K562 (cell line): Measurements from ENCODE around the gene SNCA. TPM values are rescaled to one million over a fixed set of nuclear protein-coding genes. Genes with fewer than 3 reads are reported as not detected.

Experiments used
- ATAC-seq: fragments of 200-7000 bp; cut with Tn5 transposase; 3 replicates; pipeline ENCODE4 v1.9.1; 2020; ENCODE audit warnings: moderate library complexity
- BruUV-seq: library from RNA; stranded (reverse); fragments of 400-500 nt; replicated peaks from 2 replicates; lab custom pipeline; 2021; lab: Mats Ljungman, UMichigan
- CTCF ChIA-PET: fragments of 300-600 bp; formaldehyde crosslinking; extraction: SDS; loops from one replicate; lab custom pipeline; 2021; ENCODE audit warnings: low intra/inter-chr PET ratio; lab: Yijun Ruan, JAX
- POLR2A ChIA-PET: fragments of 300-600, 350-650 bp; sonication (Branson Sonifier 250); formaldehyde crosslinking; extraction: SDS; loops from one replicate; lab custom pipeline; 2021; ENCODE audit warnings: antibody characterized with exemption, inconsistent platforms; lab: Yijun Ruan, JAX
- DNase-seq, 4 experiments: peaks; one replicate each; pipeline versions ENCODE4 v3.0.0 to v3.0.0-alpha.2; 2011 to 2018; ENCODE audit warnings: low spot score in 3 of 4, mixed read lengths in 3 of 4; ENCODE audit errors: extremely low read depth in 1 of 4
- FAIRE-seq: peaks from 2 replicates; lab custom pipeline; 2011; peaks lifted over from hg19 to GRCh38; lab: Jason Lieb, UNC
- H2AFZ ChIP-seq: 2 replicates; pipeline ENCODE4 v1.6.0; 2011; ENCODE audit warnings: low read depth, low read length, control low read depth, inconsistent platforms
- H3K27ac ChIP-seq: fragments of 200-600 bp; 3 replicates; pipeline ENCODE4 v1.8.0; 2011; ENCODE audit warnings: low read depth, mild to moderate bottlenecking, control low read depth, inconsistent platforms, low read length, moderate library complexity, mixed read lengths; ENCODE audit errors: extremely low read depth
- H3K27me3 ChIP-seq, 2 experiments: fragments of 300-600 bp in 1 of 2; 2 replicates in 1 of 2; 3 replicates in 1 of 2; pipeline versions ENCODE4 v1.6.0 to v1.8.0; 2011; ENCODE audit warnings: inconsistent platforms in 2 of 2, low read length in 2 of 2, mild to moderate bottlenecking in 1 of 2, mixed read lengths in 1 of 2, moderate library complexity in 1 of 2; ENCODE audit not compliant: control insufficient read depth in 2 of 2, insufficient read depth in 2 of 2
- H3K36me3 ChIP-seq: fragments of 300-600 bp; 3 replicates; pipeline ENCODE4 v1.8.0; 2011; ENCODE audit warnings: mild to moderate bottlenecking, low read length, inconsistent platforms; ENCODE audit not compliant: control insufficient read depth, insufficient read depth
- H3K4me1 ChIP-seq, 2 experiments: fragments of 200-600 bp in 1 of 2; replicated peaks in 1 of 2; 2 replicates in 1 of 2; 3 replicates in 1 of 2; pipeline versions ENCODE4 v1.5.1 to v1.8.0; 2011; ENCODE audit warnings: inconsistent platforms in 2 of 2, low read length in 2 of 2, mild to moderate bottlenecking in 1 of 2, mixed read lengths in 1 of 2, moderate library complexity in 1 of 2; ENCODE audit not compliant: control insufficient read depth in 2 of 2, insufficient read depth in 2 of 2
- H3K4me2 ChIP-seq: 2 replicates; pipeline ENCODE4 v1.6.1; 2011; ENCODE audit warnings: low read length, control low read depth, inconsistent platforms, mixed read lengths; ENCODE audit not compliant: insufficient read depth
- H3K4me3 ChIP-seq: fragments of 200-600 bp; sonication (generic), shearing (Covaris generic); 2 replicates; pipeline ENCODE4 v1.5.1; 2016; ENCODE audit warnings: control low read depth, inconsistent platforms
- H3K79me2 ChIP-seq: fragments of 200-600 bp; 3 replicates; pipeline ENCODE4 v1.8.0; 2011; ENCODE audit warnings: low read length, inconsistent platforms; ENCODE audit not compliant: control insufficient read depth, insufficient read depth
- H3K9ac ChIP-seq, 2 experiments: 2 replicates each; pipeline versions ENCODE4 v1.6.0 to v1.6.1; 2011; ENCODE audit warnings: low read depth in 2 of 2, low read length in 2 of 2, control low read depth in 1 of 2, inconsistent platforms in 1 of 2, mild to moderate bottlenecking in 1 of 2, mixed read lengths in 1 of 2; ENCODE audit not compliant: insufficient read depth in 1 of 2
- H3K9me1 ChIP-seq: one replicate; pipeline ENCODE4 v1.6.0; 2011; ENCODE audit warnings: inconsistent platforms, mild to moderate bottlenecking, low read length, moderate library complexity; ENCODE audit not compliant: control insufficient read depth, insufficient read depth
- H3K9me3 ChIP-seq: replicated peaks from 2 replicates; pipeline ENCODE4 v1.5.1; 2011; ENCODE audit warnings: low read depth, low read length, inconsistent platforms; ENCODE audit not compliant: control insufficient read depth, insufficient read depth
- H4K20me1 ChIP-seq: replicated peaks from 2 replicates; pipeline ENCODE4 v1.6.1; 2011; ENCODE audit warnings: low read length, inconsistent platforms, mixed read lengths; ENCODE audit not compliant: control insufficient read depth, insufficient read depth
- CEBPZ ChIP-seq: fragments of 150-350 bp; IDR thresholded peaks from 2 replicates; pipeline ENCODE4 v1.6.1; 2014; ENCODE audit warnings: low read depth, mild to moderate bottlenecking, low read length, borderline replicate concordance
- MCM3 ChIP-seq: fragments of 450-650 bp; IDR thresholded peaks from 2 replicates; pipeline ENCODE4 v1.6.1; 2016
- MXD1 ChIP-seq: fragments of 250-450 bp; sonication (Bioruptor Pico); IDR thresholded peaks from 2 replicates; pipeline ENCODE4 v1.8.0; 2021; ENCODE audit warnings: borderline replicate concordance, mild to moderate bottlenecking, moderate library complexity; ENCODE audit not compliant: poor library complexity, severe bottlenecking
- TSC22D4 ChIP-seq: fragments of 450-650 bp; IDR thresholded peaks from 2 replicates; pipeline ENCODE4 v1.6.1; 2016; ENCODE audit warnings: missing genetic modification characterization, missing biosample characterization, control low read depth
- ZMIZ1 ChIP-seq, 2 experiments: fragments of 150-350 bp in 1 of 2; IDR thresholded peaks; 2 replicates each; pipeline ENCODE4 v1.6.1; 2012 to 2016; ENCODE audit warnings: low read depth in 2 of 2, low read length in 2 of 2, mild to moderate bottlenecking in 1 of 2, moderate library complexity in 1 of 2
- ZNF395 ChIP-seq: fragments of 200-800 bp; sonication (Bioruptor generic); IDR thresholded peaks from 2 replicates; pipeline ENCODE4 v1.6.1; 2017; ENCODE audit warnings: missing genetic modification characterization, missing compliant biosample characterization
- WGBS: fragments of 100-300 bp; shearing (Covaris generic); methylation state at CpG from one replicate; pipeline ENCODE4 v1.1.6; 2016; ENCODE audit warnings: low coverage, mixed read lengths; ENCODE audit not compliant: insufficient coverage; ENCODE audit errors: missing lambda C conversion rate; 5-methylcytosine and 5-hydroxymethylcytosine counted together
- in situ Hi-C: fragments of 300-500 bp; cut with MboI; formaldehyde crosslinking; loops from 4 replicates; pipeline ENCODE4 v1.15.0; 2018; ENCODE audit warnings: inconsistent platforms, mixed read lengths
- intact Hi-C: fragments of 100-400 bp; cut with micrococcal nuclease; formaldehyde crosslinking; loops from 2 replicates; pipeline ENCODE4 v1.14.2; 2022
- polyA plus RNA-seq, 8 experiments: library from polyadenylated mRNA; depleted of rRNA in 4 of 8; stranded (reverse) in 5 of 8; unstranded in 3 of 8; fragments of >200 nt; fragmentation: Nextera tagmentation in 2 of 8; fragmentation: Illumina TruSeq in 1 of 8; extraction: Ambion mirVana in 2 of 8; extraction: Trizol in 1 of 8; gene quantifications; 2 replicates each; pipeline versions ENCODE4 v1.2.1 to v1.2.3, GENCODE V29; 2011 to 2014; ENCODE audit warnings: inconsistent platforms in 1 of 8, missing spikeins in 1 of 8
- total RNA-seq, 7 experiments: library from RNA; depleted of rRNA in 6 of 7; stranded (reverse); fragments of >200 nt in 6 of 7; fragmentation: Illumina TruSeq in 2 of 7; extraction: Trizol in 2 of 7; gene quantifications; 2 replicates each; pipeline versions ENCODE4 v1.2.1 to v1.2.3, GENCODE V29; 2011 to 2021; ENCODE audit warnings: low replicate concordance in 1 of 7
- TF ChIP-seq, protein P1 (sequence below), 2 experiments: fragments of 450-650 bp; IDR thresholded peaks; 2 replicates each; pipeline ENCODE4 v1.6.1; 2018; ENCODE audit warnings: mild to moderate bottlenecking in 2 of 2, low read depth in 1 of 2; ENCODE audit not compliant: partially characterized antibody in 2 of 2

Gene SNCA
- total and polyA plus RNA-seq, 9 of the 15 experiments (the other 6 are each of a cell fraction or from before 2014, with no cell fraction given), result 1.7 to 12.6 (median 3.6) TPM

DNA sequence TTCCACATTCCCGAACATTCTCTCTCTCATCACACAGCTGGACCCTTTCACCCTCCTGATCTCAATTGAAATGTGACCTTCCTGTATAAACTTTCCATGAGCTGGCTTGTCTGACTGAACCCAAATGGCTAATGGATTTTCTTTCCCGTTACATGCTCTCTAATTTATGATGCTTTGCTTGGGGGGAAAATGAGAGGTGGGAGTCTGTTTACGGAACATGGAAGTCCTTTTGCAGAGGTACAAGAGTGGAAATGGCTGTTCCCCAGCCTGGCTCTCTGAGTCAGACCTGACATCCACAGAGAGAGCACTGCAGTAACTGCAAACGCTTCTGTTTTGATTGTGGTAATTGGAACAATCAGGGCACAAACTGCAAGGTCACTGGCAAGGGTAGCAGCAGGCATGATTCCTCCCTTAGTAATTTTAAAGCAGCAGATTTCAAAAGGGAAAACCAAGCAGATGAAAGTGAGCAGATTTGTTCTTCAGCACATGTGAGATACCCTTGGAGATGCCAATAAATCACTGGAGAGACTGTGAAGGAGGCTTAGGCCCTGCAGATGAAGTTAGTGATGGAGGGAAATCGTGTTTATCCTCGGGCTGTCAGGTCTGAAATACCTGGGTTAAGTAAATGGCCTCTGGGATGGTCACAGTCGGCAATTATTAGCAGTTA lies 83.9 kb downstream of the SNCA start:
- in situ Hi-C loops (no loop called here), intact Hi-C loops (no loop called here)
- Histone ChIP-seq H3K79me2 (no peaks in the 10 kb centered on the region), H3K9me3 (no peaks in the 10 kb centered on the region), H3K36me3 (no peaks in the 10 kb centered on the region), H2AFZ (no peak overlapping the region), H3K4me1 (no peaks in the 10 kb centered on the region), H3K4me3 (no peak overlapping the region), H4K20me1 (no peaks in the 10 kb centered on the region), H3K27ac (no peak overlapping the region), H3K27me3 (no peaks in the 10 kb centered on the region), H3K9me1 (no peaks in the 10 kb centered on the region), H3K4me2 (no peak overlapping the region), H3K9ac (no peak overlapping the region)
- ATAC-seq, result no peak
- no TSS peak for BruUV-seq
- CTCF ChIA-PET, result no interaction called here
- POLR2A ChIA-PET, result no interaction called here
- WGBS, result 3% methylated on average over 7 of the region's 7 CpGs
- no peak for FAIRE-seq
- no peak for DNase-seq
- TF ChIP-seq ZMIZ1 (IDR thresholded peaks at IDR 0.05; ENCODE audit: low read depth in 2 of 2, low read length in 2 of 2) (no peak), MXD1 (CRISPR knock-in tag) (no peak), CEBPZ (no peak), MCM3 (no peak), TSC22D4 (tag) (no peak), ZNF395 (CRISPR knock-in tag) (no peak)
- TF ChIP-seq, protein P1, sequence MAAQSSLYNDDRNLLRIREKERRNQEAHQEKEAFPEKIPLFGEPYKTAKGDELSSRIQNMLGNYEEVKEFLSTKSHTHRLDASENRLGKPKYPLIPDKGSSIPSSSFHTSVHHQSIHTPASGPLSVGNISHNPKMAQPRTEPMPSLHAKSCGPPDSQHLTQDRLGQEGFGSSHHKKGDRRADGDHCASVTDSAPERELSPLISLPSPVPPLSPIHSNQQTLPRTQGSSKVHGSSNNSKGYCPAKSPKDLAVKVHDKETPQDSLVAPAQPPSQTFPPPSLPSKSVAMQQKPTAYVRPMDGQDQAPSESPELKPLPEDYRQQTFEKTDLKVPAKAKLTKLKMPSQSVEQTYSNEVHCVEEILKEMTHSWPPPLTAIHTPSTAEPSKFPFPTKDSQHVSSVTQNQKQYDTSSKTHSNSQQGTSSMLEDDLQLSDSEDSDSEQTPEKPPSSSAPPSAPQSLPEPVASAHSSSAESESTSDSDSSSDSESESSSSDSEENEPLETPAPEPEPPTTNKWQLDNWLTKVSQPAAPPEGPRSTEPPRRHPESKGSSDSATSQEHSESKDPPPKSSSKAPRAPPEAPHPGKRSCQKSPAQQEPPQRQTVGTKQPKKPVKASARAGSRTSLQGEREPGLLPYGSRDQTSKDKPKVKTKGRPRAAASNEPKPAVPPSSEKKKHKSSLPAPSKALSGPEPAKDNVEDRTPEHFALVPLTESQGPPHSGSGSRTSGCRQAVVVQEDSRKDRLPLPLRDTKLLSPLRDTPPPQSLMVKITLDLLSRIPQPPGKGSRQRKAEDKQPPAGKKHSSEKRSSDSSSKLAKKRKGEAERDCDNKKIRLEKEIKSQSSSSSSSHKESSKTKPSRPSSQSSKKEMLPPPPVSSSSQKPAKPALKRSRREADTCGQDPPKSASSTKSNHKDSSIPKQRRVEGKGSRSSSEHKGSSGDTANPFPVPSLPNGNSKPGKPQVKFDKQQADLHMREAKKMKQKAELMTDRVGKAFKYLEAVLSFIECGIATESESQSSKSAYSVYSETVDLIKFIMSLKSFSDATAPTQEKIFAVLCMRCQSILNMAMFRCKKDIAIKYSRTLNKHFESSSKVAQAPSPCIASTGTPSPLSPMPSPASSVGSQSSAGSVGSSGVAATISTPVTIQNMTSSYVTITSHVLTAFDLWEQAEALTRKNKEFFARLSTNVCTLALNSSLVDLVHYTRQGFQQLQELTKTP (IDR thresholded peaks at IDR 0.05; ENCODE audit: low read depth in 1 of 2, partially characterized antibody in 2 of 2), result no peak
